ENCODE data around the gene M1AP. TPM values are rescaled to one million over a fixed set of nuclear protein-coding genes. Genes with fewer than 3 reads are reported as not detected.

The M1AP gene
- total and polyA plus RNA-seq, 2 of the 8 experiments (the other 6 are each of a cell fraction or from before 2014, with no cell fraction given): 4.8 TPM

- Histone ChIP-seq H3K9me3 (ENCODE audit: insufficient read depth in 2 of 2, low read depth in 1 of 2, low read length in 1 of 2) (no peaks in the 10 kb centered on the region), H4K5ac (ENCODE audit: insufficient read length, low read depth, low read length) (peak overlapping the region; percentile 85), H3K14ac (ENCODE audit: insufficient read length) (no peak overlapping the region), H3K23ac (ENCODE audit: insufficient read length) (no peak overlapping the region), H2BK5ac (ENCODE audit: low read depth, low read length) (no peak overlapping the region; the same call in 1 of the 2 replicates), H3K4me3 (ENCODE audit: extremely low read depth in 1 of 4, insufficient read depth in 2 of 4, low read depth in 3 of 4, low read length in 4 of 4) (peak overlapping the region; percentile 61 to 98 (median 92)), H3K79me2 (ENCODE audit: control insufficient read depth in 1 of 2, insufficient read depth in 2 of 2, low read length in 2 of 2) (peaks cover 0 to 3% of the 10 kb centered on the region in 2 experiments; a peak in 1 of 4 replicates), H3K36me3 (ENCODE audit: control insufficient read depth in 2 of 4, insufficient read depth in 4 of 4, low read length in 3 of 4) (peaks cover 0 to 9% (median 4%) of the 10 kb centered on the region in 4 experiments; a peak in 6 of 8 replicates), H2BK12ac (ENCODE audit: low read depth, low read length) (no peak overlapping the region), H4K91ac (replicated peaks; ENCODE audit: insufficient read length, low read length) (peak overlapping the region; percentile 25), H3K4me2 (ENCODE audit: insufficient read depth in 1 of 2, low read depth in 2 of 2, low read length in 2 of 2) (peak overlapping the region; percentile 86), H3K18ac (ENCODE audit: extremely low read depth, low read length) (peak overlapping the region; percentile 68; the same call in 1 of the 2 replicates), H2BK20ac (ENCODE audit: low read length) (no peak overlapping the region), H4K20me1 (replicated peaks in 1 of 2; ENCODE audit: control insufficient read depth in 1 of 2, insufficient read depth in 2 of 2, low read length in 2 of 2) (peaks cover 0 to 4% of the 10 kb centered on the region in 2 experiments), H3K79me1 (ENCODE audit: low read depth, low read length) (no peaks in the 10 kb centered on the region), H2AFZ (ENCODE audit: low read length) (peak overlapping the region; percentile 71; the same call in 1 of the 2 replicates), H3K27me3 (replicated peaks in 1 of 4; ENCODE audit: control insufficient read depth in 3 of 4, extremely low read depth in 1 of 4, insufficient read depth in 3 of 4, low read length in 3 of 4) (peaks cover 47 to 80% (median 75%) of the 10 kb centered on the region in 4 experiments), H2AK5ac (ENCODE audit: low read depth, low read length) (no peak overlapping the region), H3K27ac (ENCODE audit: low read depth, low read length) (peak overlapping the region; percentile 99; the same call in 1 of the 2 replicates), H4K8ac (ENCODE audit: extremely low read depth, insufficient read depth, low read length) (peak overlapping the region; percentile 43; the same call in 1 of the 2 replicates), H3K56ac (replicated peaks; ENCODE audit: insufficient read length, low read depth, low read length) (peak overlapping the region; percentile 83), H2BK120ac (replicated peaks; ENCODE audit: low read depth, low read length) (no peak overlapping the region), H3K9ac (replicated peaks in 1 of 4; ENCODE audit: extremely low read depth in 1 of 4, low read depth in 3 of 4, low read length in 3 of 4) (peak overlapping the region in 3 of 4 experiments; percentile 7 to 40 (median 38); a peak in 6 of 7 replicates), H3K23me2 (ENCODE audit: low read depth, low read length) (peaks cover 21% of the 10 kb centered on the region), H3K4ac (replicated peaks; ENCODE audit: insufficient read length, low read depth, low read length) (no peak overlapping the region), H2BK15ac (ENCODE audit: low read length) (no peak overlapping the region), H3K4me1 (replicated peaks in 1 of 4; ENCODE audit: control insufficient read depth in 3 of 4, insufficient read depth in 4 of 4, low read length in 3 of 4) (peaks cover 2 to 20% (median 18%) of the 10 kb centered on the region in 4 experiments)
- no peak for FAIRE-seq
- ChIA-PET POLR2A (ENCODE audit: partially characterized antibody) (interaction anchor here (1.0 to 3.9 kb wide), 12 partner anchors 8 to 78 kb away, joined by 3 to 26 read pairs (median 6); partner anchors contain the start of genes AUP1, CCDC142, DQX1 and HTRA2), CTCF (ENCODE audit: partially characterized antibody) (interaction anchor here (0.9 to 2.4 kb wide), 6 partner anchors 16 to 80 kb away, joined by 3 to 13 read pairs (median 4); partner anchors contain the start of genes CCDC142 and TTC31)
- WGBS, 2 experiments (ENCODE audit: extremely low coverage in 1 of 2, insufficient coverage in 1 of 2, insufficient read length in 1 of 2, insufficient replicate concordance in 2 of 2, low coverage in 1 of 2, low lambda C conversion rate in 2 of 2, missing lambda C conversion rate in 1 of 2): 6% methylated on average over 27 of the region's 38 CpGs; no CpG with 5 or more reads in 1 of the 2 experiments
- DNase-seq (ENCODE audit: low read depth in 1 of 2, low spot score in 2 of 2): peak in 1 of 2 experiments; percentile 78
- TF ChIP-seq EZH2 (IDR thresholded peaks at IDR 0.05; ENCODE audit: low read depth, low read length, severe bottlenecking) (no peak), SP2 (IDR thresholded peaks at IDR 0.05; ENCODE audit: low read length) (no peak), RXRA (IDR thresholded peaks at IDR 0.05; ENCODE audit: insufficient read depth, low read depth, low read length) (no peak), SIN3A (conservative IDR thresholded peaks at IDR 0.05 in 1 of 2, IDR thresholded peaks at IDR 0.05 in 1 of 2; ENCODE audit: low read depth in 1 of 2, low read length in 2 of 2) (0 out of 4 replicates have a peak, but pooled peaks of 1 of the 2 experiments have one; percentile 12), KDM4A (IDR thresholded peaks at IDR 0.05; ENCODE audit: low read depth, low read length, severe bottlenecking) (peak; percentile 44), CTBP2 (IDR thresholded peaks at IDR 0.05; ENCODE audit: borderline replicate concordance, insufficient read depth, insufficient read length, low read length) (no peak), JUN (IDR thresholded peaks at IDR 0.05; ENCODE audit: low read depth, low read length) (no peak), TAF7 (optimal IDR thresholded peaks at IDR 0.05; ENCODE audit: borderline replicate concordance, low read depth, low read length) (no peak), CREB1 (IDR thresholded peaks at IDR 0.05) (0 out of 2 replicates have a peak, but pooled peaks have one; percentile 3), POLR2A (IDR thresholded peaks at IDR 0.05; ENCODE audit: control extremely low read depth in 1 of 2, low read depth in 2 of 2, low read length in 2 of 2) (no peak), TCF12 (IDR thresholded peaks at IDR 0.05; ENCODE audit: low read depth, low read length) (no peak), JUND (IDR thresholded peaks at IDR 0.05; ENCODE audit: low read length) (no peak)
Observed at GRCh38 chr2:74507926-74508520, 140.1 kb downstream of the M1AP start.
